Lung (tissue), 12 donors: Measurements from ENCODE around the gene PPIL6. TPM values are rescaled to one million over a fixed set of nuclear protein-coding genes. Genes with fewer than 3 reads are reported as not detected.

Experiments
- ATAC-seq: fragments of 200-7000 bp; cut with Tn5 transposase; one replicate; pipeline ENCODE4 v1.9.1; 2020; ENCODE audit warnings: moderate number of reproducible peaks; ENCODE audit not compliant: insufficient read depth, low FRiP score
- DNase-seq, 3 donors: peaks; one replicate each; pipeline ENCODE4 v3.0.0-alpha.2; 2013 to 2017
- H3K27ac ChIP-seq, 2 donors: one replicate each; pipeline ENCODE4 v1.5.1; 2013; ENCODE audit warnings: mild to moderate bottlenecking in 2 of 2, moderate library complexity in 2 of 2, control low read depth in 1 of 2, inconsistent platforms in 1 of 2, low read depth in 1 of 2, low read length in 1 of 2
- H3K27me3 ChIP-seq, 3 donors: one replicate each; pipeline ENCODE4 v1.5.1; 2013; ENCODE audit warnings: low read length in 2 of 3; ENCODE audit not compliant: control insufficient read depth in 3 of 3, insufficient read depth in 3 of 3
- H3K36me3 ChIP-seq, 4 donors: one replicate each; pipeline ENCODE4 v1.5.1; 2013; ENCODE audit warnings: low read length in 4 of 4, mild to moderate bottlenecking in 1 of 4, moderate library complexity in 1 of 4; ENCODE audit not compliant: control insufficient read depth in 4 of 4, insufficient read depth in 4 of 4
- H3K4me1 ChIP-seq, 5 donors: one replicate each; pipeline ENCODE4 v1.5.1; 2013; ENCODE audit warnings: low read length in 5 of 5, mild to moderate bottlenecking in 2 of 5, moderate library complexity in 1 of 5; ENCODE audit not compliant: control insufficient read depth in 5 of 5, insufficient read depth in 5 of 5
- H3K4me3 ChIP-seq: one replicate; pipeline ENCODE4 v1.5.1; 2013; ENCODE audit warnings: mild to moderate bottlenecking, control low read depth, moderate library complexity
- H3K9ac ChIP-seq, 2 donors: one replicate each; pipeline ENCODE4 v1.5.1; 2013; ENCODE audit warnings: low read length in 2 of 2, control low read depth in 1 of 2; ENCODE audit not compliant: insufficient read depth in 1 of 2
- H3K9me3 ChIP-seq, 4 donors: one replicate each; pipeline ENCODE4 v1.5.1; 2013; ENCODE audit warnings: low read length in 3 of 4, mild to moderate bottlenecking in 1 of 4, moderate library complexity in 1 of 4; ENCODE audit not compliant: control insufficient read depth in 4 of 4, insufficient read depth in 3 of 4
- CTCF ChIP-seq: IDR thresholded peaks from 2 replicates; pipeline ENCODE4 v1.5.1; 2012; ENCODE audit warnings: mild to moderate bottlenecking; ENCODE audit errors: control extremely low read depth, extremely low read depth
- WGBS, 2 donors: extraction: QIAGEN DNeasy Blood & Tissue Kit; methylation state at CpG; one replicate each; pipeline ENCODE4 v1.1.7; 2013; 5-methylcytosine and 5-hydroxymethylcytosine counted together
- polyA plus RNA-seq, 2 donors: library from polyadenylated mRNA; stranded (reverse); fragments of 200-250 nt; gene quantifications; one replicate each; pipeline ENCODE4 v1.2.1, GENCODE V29; 2013
- total RNA-seq, 2 donors: library from RNA; depleted of rRNA in 1 of 2; stranded (reverse); fragments of >200 nt in 1 of 2; gene quantifications; one replicate each; pipeline ENCODE4 v1.2.1, GENCODE V29; 2014 to 2021
- donor health status: control.
- donor health status: control.
- donor health status: Bipolar disorder and iron deficiency.
- donor health status: healthy.
- donor health status: DM: yes; HTN: yes; CAD: no.

PPIL6 gene
- total and polyA plus RNA-seq, 4 donors, result 6.3 to 18.1 (median 13.3) TPM

GRCh38 chr6:109472132-109472995 is 31.9 kb upstream of the PPIL6 start:
- TF ChIP-seq CTCF, result no peak
- Histone ChIP-seq H3K27ac (no peak overlapping the region), H3K9me3 (no peaks in the 10 kb centered on the region), H3K27me3 (no peaks in the 10 kb centered on the region), H3K9ac (no peak overlapping the region), H3K4me1 (peaks cover 0 to 5% (median 2%) of the 10 kb centered on the region in 5 donors), H3K4me3 (no peak overlapping the region), H3K36me3 (peaks cover 35 to 47% (median 42%) of the 10 kb centered on the region in 4 donors)
- WGBS, 2 donors, result 92 to 95% methylated on average over 9 of the region's 9 CpGs
- DNase-seq (no peak), ATAC-seq (no peak)

- ATAC-seq (no peak), DNase-seq (no peak)
- Histone ChIP-seq H3K36me3 (peaks cover 35 to 49% (median 40%) of the 10 kb centered on the region in 4 donors), H3K27ac (no peak overlapping the region), H3K4me3 (no peak overlapping the region), H3K4me1 (peaks cover 0 to 2% (median 0%) of the 10 kb centered on the region in 5 donors), H3K9ac (no peak overlapping the region), H3K9me3 (no peaks in the 10 kb centered on the region), H3K27me3 (no peaks in the 10 kb centered on the region)
- 89 to 95% methylated on average over 5 of the region's 5 CpGs for WGBS, 2 donors
- TF ChIP-seq CTCF, result no peak
Observed at GRCh38 chr6:109471105-109471810, 30.8 kb upstream of the PPIL6 start.

- Histone ChIP-seq H3K36me3 (peaks cover 30 to 54% (median 39%) of the 10 kb centered on the region in 4 donors), H3K9ac (no peak overlapping the region), H3K4me3 (no peak overlapping the region), H3K27me3 (no peaks in the 10 kb centered on the region), H3K27ac (no peak overlapping the region), H3K4me1 (peaks cover 0 to 10% (median 2%) of the 10 kb centered on the region in 5 donors), H3K9me3 (no peaks in the 10 kb centered on the region)
- ATAC-seq, result no peak
- WGBS, 2 donors, result 72 to 88% methylated on average over 5 of the region's 5 CpGs
- no peak for TF ChIP-seq CTCF
- no peak for DNase-seq
Observed at GRCh38 chr6:109469591-109470189, 29.3 kb upstream of the PPIL6 start.
